ENCODE results near the gene BCL2. TPM values are rescaled to one million over a fixed set of nuclear protein-coding genes. Genes with fewer than 3 reads are reported as not detected.

The BCL2 gene
- total RNA-seq, 1 experiment from 2014 or later = 1.5 TPM

- no peaks in the 10 kb centered on the region for H3K79me2 ChIP-seq (ENCODE audit: low read length)
- ChIA-PET POLR2A (ENCODE audit: unreplicated experiment) (no interaction called here), CTCF (no interaction called here)
These were observed 135.4 kb downstream of the BCL2 start for GRCh38 chr18:63183952-63184770.

GRCh38 chr18:63183378-63183777 is 136.2 kb downstream of the BCL2 start:
- intact Hi-C loops (cut with micrococcal nuclease) = no loop called here
- ATAC-seq = no peak
- Histone ChIP-seq H3K27ac (ENCODE audit: low read length) (no peak overlapping the region), H3K9me2 (replicated peaks; ENCODE audit: low read length) (no peaks in the 10 kb centered on the region), H3F3A (ENCODE audit: low read length, unreplicated experiment) (no peaks in the 10 kb centered on the region), H4K20me1 (ENCODE audit: low read length) (no peaks in the 10 kb centered on the region), H3K4me2 (ENCODE audit: low read length) (no peak overlapping the region), H3K4me1 (ENCODE audit: insufficient read depth, low read length) (no peaks in the 10 kb centered on the region), H3K9ac (ENCODE audit: low read length) (no peak overlapping the region), H3K27me3 (ENCODE audit: low read length) (peaks cover 41% of the 10 kb centered on the region), H3K36me3 (ENCODE audit: low read depth, low read length) (no peaks in the 10 kb centered on the region), H3K79me2 (ENCODE audit: low read length) (no peaks in the 10 kb centered on the region), H3K9me3 (ENCODE audit: low read length) (no peaks in the 10 kb centered on the region), H2AFZ (ENCODE audit: low read length) (no peak overlapping the region), H3K4me3 (ENCODE audit: low read length) (no peak overlapping the region)
- ChIA-PET CTCF (no interaction called here), POLR2A (ENCODE audit: unreplicated experiment) (no interaction called here)
- BruUV-seq (replicated peaks) = no TSS peak
- DNase-seq = no peak
- TF ChIP-seq EZH2 (IDR thresholded peaks at IDR 0.05; ENCODE audit: low read length, unreplicated experiment) = no peak
- TF ChIP-seq EZH2phosphoT487 (IDR thresholded peaks at IDR 0.05; ENCODE audit: borderline replicate concordance, low read length) = no peak
- no peak for TF ChIP-seq CTCF (conservative IDR thresholded peaks at IDR 0.05; ENCODE audit: low read depth, low read length)

More at GRCh38 chr18:63183952-63184770, 135.4 kb downstream of the BCL2 start:
- peaks cover 39% of the 10 kb centered on the region for H3K27me3 ChIP-seq (ENCODE audit: low read length)
- no TSS peak for BruUV-seq (replicated peaks)
- no peaks in the 10 kb centered on the region for H3F3A ChIP-seq (ENCODE audit: low read length, unreplicated experiment)
- intact Hi-C loops (cut with micrococcal nuclease) = no loop called here
- no peak overlapping the region for H3K4me2 ChIP-seq (ENCODE audit: low read length)
- H3K9ac ChIP-seq (ENCODE audit: low read length) = no peak overlapping the region
- no peak overlapping the region for H3K4me3 ChIP-seq (ENCODE audit: low read length)
- H3K27ac ChIP-seq (ENCODE audit: low read length) = no peak overlapping the region
- no peaks in the 10 kb centered on the region for H3K4me1 ChIP-seq (ENCODE audit: insufficient read depth, low read length)
- ATAC-seq (no peak), DNase-seq (no peak)
- H4K20me1 ChIP-seq (ENCODE audit: low read length) = no peaks in the 10 kb centered on the region
- no peak for TF ChIP-seq EZH2phosphoT487 (IDR thresholded peaks at IDR 0.05; ENCODE audit: borderline replicate concordance, low read length)
- TF ChIP-seq EZH2 (IDR thresholded peaks at IDR 0.05; ENCODE audit: low read length, unreplicated experiment) = no peak
- TF ChIP-seq CTCF (conservative IDR thresholded peaks at IDR 0.05; ENCODE audit: low read depth, low read length) = no peak
- no peak overlapping the region for H2AFZ ChIP-seq (ENCODE audit: low read length)
- no peaks in the 10 kb centered on the region for H3K9me3 ChIP-seq (ENCODE audit: low read length)
- no peaks in the 10 kb centered on the region for H3K36me3 ChIP-seq (ENCODE audit: low read depth, low read length)
- H3K9me2 ChIP-seq (replicated peaks; ENCODE audit: low read length) = no peaks in the 10 kb centered on the region

- Histone ChIP-seq H3K4me2 (ENCODE audit: low read length) (no peak overlapping the region), H3F3A (ENCODE audit: low read length, unreplicated experiment) (no peaks in the 10 kb centered on the region), H3K9ac (ENCODE audit: low read length) (no peak overlapping the region), H4K20me1 (ENCODE audit: low read length) (no peaks in the 10 kb centered on the region), H3K9me2 (replicated peaks; ENCODE audit: low read length) (no peaks in the 10 kb centered on the region), H3K79me2 (ENCODE audit: low read length) (no peaks in the 10 kb centered on the region), H3K27ac (ENCODE audit: low read length) (no peak overlapping the region), H3K9me3 (ENCODE audit: low read length) (no peaks in the 10 kb centered on the region), H3K4me3 (ENCODE audit: low read length) (no peak overlapping the region), H3K4me1 (ENCODE audit: insufficient read depth, low read length) (no peaks in the 10 kb centered on the region), H3K36me3 (ENCODE audit: low read depth, low read length) (no peaks in the 10 kb centered on the region), H3K27me3 (ENCODE audit: low read length) (peaks cover 41% of the 10 kb centered on the region), H2AFZ (ENCODE audit: low read length) (no peak overlapping the region)
- CTCF ChIA-PET = no interaction called here
- BruUV-seq (replicated peaks) = no TSS peak
- intact Hi-C loops (cut with micrococcal nuclease) = no loop called here
- no peak for DNase-seq
- ATAC-seq = no peak
- POLR2A ChIA-PET (ENCODE audit: unreplicated experiment) = no interaction called here
- no peak for TF ChIP-seq EZH2 (IDR thresholded peaks at IDR 0.05; ENCODE audit: low read length, unreplicated experiment)
- no peak for TF ChIP-seq CTCF (conservative IDR thresholded peaks at IDR 0.05; ENCODE audit: low read depth, low read length)
- no peak for TF ChIP-seq EZH2phosphoT487 (IDR thresholded peaks at IDR 0.05; ENCODE audit: borderline replicate concordance, low read length)
These were observed 136.7 kb downstream of the BCL2 start for GRCh38 chr18:63182861-63183260.
